Breast epithelium (tissue), 4 donors: Measurements from ENCODE around the gene DBH. TPM values are rescaled to one million over a fixed set of nuclear protein-coding genes. Genes with fewer than 3 reads are reported as not detected.

Experiments
- DNase-seq, 2 donors: peaks; one replicate each; pipeline ENCODE4 v3.0.0-alpha.2; 2019; ENCODE audit warnings: low spot score in 2 of 2
- H3K27ac ChIP-seq, 2 donors: fragments of 200-600 bp; sonication (generic) in 1 of 2; one replicate each; pipeline ENCODE4 v1.5.1; 2016 to 2019; ENCODE audit warnings: mild to moderate bottlenecking in 1 of 2
- H3K27me3 ChIP-seq, 2 donors: fragments of 200-600 bp; sonication (generic) in 1 of 2; one replicate each; pipeline versions ENCODE4 v1.5.1 to v1.6.0; 2017 to 2019; ENCODE audit warnings: control low read depth in 1 of 2, mild to moderate bottlenecking in 1 of 2
- H3K36me3 ChIP-seq: fragments of 200-600 bp; one replicate; pipeline ENCODE4 v1.5.1; 2019
- H3K4me1 ChIP-seq, 2 donors: fragments of 200-600 bp; sonication (generic); one replicate each; pipeline ENCODE4 v1.5.1; 2016 to 2019; ENCODE audit warnings: control low read depth in 1 of 2
- H3K4me3 ChIP-seq, 3 donors: fragments of 200-600 bp; sonication (generic); 1 replicate in 2 of 3; 2 replicates in 1 of 3; pipeline ENCODE4 v1.5.1; 2016 to 2019; ENCODE audit warnings: mild to moderate bottlenecking in 3 of 3, moderate library complexity in 2 of 3
- H3K9me3 ChIP-seq, 2 donors: fragments of 200-600 bp; sonication (generic) in 1 of 2; one replicate each; pipeline ENCODE4 v1.5.1; 2016 to 2019; ENCODE audit warnings: control low read depth in 1 of 2
- CTCF ChIP-seq, 3 donors: fragments of 450-650 bp; IDR thresholded peaks; one replicate each; pipeline ENCODE4 v1.5.1; 2016 to 2017; ENCODE audit warnings: antibody characterized with exemption in 3 of 3, mild to moderate bottlenecking in 3 of 3, moderate library complexity in 3 of 3
- POLR2A ChIP-seq: fragments of 450-650 bp; IDR thresholded peaks from one replicate; pipeline ENCODE4 v1.6.1; 2016; ENCODE audit warnings: antibody characterized with exemption, mild to moderate bottlenecking, moderate library complexity
- POLR2AphosphoS5 ChIP-seq, 3 donors: sonication (generic); formaldehyde crosslinking; IDR thresholded peaks; one replicate each; pipeline ENCODE4 v1.6.1; 2017; ENCODE audit warnings: antibody characterized with exemption in 3 of 3
- intact Hi-C: fragments of 100-400 bp; cut with DNase I; formaldehyde crosslinking; loops from one replicate; pipeline ENCODE4 v1.15.1; 2023; ENCODE audit warnings: low total_unique reads
- total RNA-seq, 3 donors: library from RNA; depleted of rRNA; stranded (reverse); fragments of >200 nt; gene quantifications; one replicate each; pipeline ENCODE4 v1.1.0, GENCODE V29; 2016

Gene DBH
- total RNA-seq, 3 donors from 2014 or later, result not detected

GRCh38 chr9:133685653-133686609, 49.8 kb downstream of the DBH start:
- H3K27ac ChIP-seq, result no peak overlapping the region
- DNase-seq, result no peak
- H3K4me1 ChIP-seq, result peaks cover 0 to 2% of the 10 kb centered on the region in 2 donors
- intact Hi-C loops, result loop anchor here (10.0 kb wide), 1 partner anchor 261 kb away; the partner anchor contains the start of gene ADAMTS13
- no peaks in the 10 kb centered on the region for H3K36me3 ChIP-seq
- TF ChIP-seq POLR2AphosphoS5 (IDR thresholded peaks at IDR 0.05), result no peak
- TF ChIP-seq CTCF (IDR thresholded peaks at IDR 0.05), result no peak
- TF ChIP-seq POLR2A, result no peak
- no peak overlapping the region for H3K4me3 ChIP-seq
- no peaks in the 10 kb centered on the region for H3K27me3 ChIP-seq
- no peaks in the 10 kb centered on the region for H3K9me3 ChIP-seq

- no peak for DNase-seq
- no peak overlapping the region for H3K27ac ChIP-seq
- no peak overlapping the region for H3K4me3 ChIP-seq
- H3K27me3 ChIP-seq, result no peaks in the 10 kb centered on the region
- H3K36me3 ChIP-seq, result no peaks in the 10 kb centered on the region
- H3K4me1 ChIP-seq, result peaks cover 0 to 2% of the 10 kb centered on the region in 2 donors
- no peaks in the 10 kb centered on the region for H3K9me3 ChIP-seq
- TF ChIP-seq POLR2A (no peak), CTCF (IDR thresholded peaks at IDR 0.05) (no peak), POLR2AphosphoS5 (IDR thresholded peaks at IDR 0.05) (no peak)
- intact Hi-C loops, result loop anchor here (10.0 kb wide), 1 partner anchor 262 kb away; the partner anchor contains the start of gene ADAMTS13
Measured at GRCh38 chr9:133686642-133687575, 50.7 kb downstream of the DBH start.

- H3K4me1 ChIP-seq, result peaks cover 0 to 2% of the 10 kb centered on the region in 2 donors
- no peak for TF ChIP-seq POLR2AphosphoS5 (IDR thresholded peaks at IDR 0.05)
- no peak for TF ChIP-seq CTCF (IDR thresholded peaks at IDR 0.05)
- TF ChIP-seq POLR2A, result no peak
- no peaks in the 10 kb centered on the region for H3K36me3 ChIP-seq
- no peak overlapping the region for H3K27ac ChIP-seq
- intact Hi-C loops, result loop anchor here (10.0 kb wide), 1 partner anchor 263 kb away; the partner anchor contains the start of gene ADAMTS13
- H3K27me3 ChIP-seq, result no peaks in the 10 kb centered on the region
- no peak overlapping the region for H3K4me3 ChIP-seq
- no peaks in the 10 kb centered on the region for H3K9me3 ChIP-seq
- no peak for DNase-seq
Measured at GRCh38 chr9:133687856-133688761, 51.9 kb downstream of the DBH start.

GRCh38 chr9:133689151-133689763, 53.1 kb downstream of the DBH start:
- Histone ChIP-seq H3K9me3 (no peaks in the 10 kb centered on the region), H3K36me3 (no peaks in the 10 kb centered on the region), H3K27me3 (no peaks in the 10 kb centered on the region), H3K4me3 (no peak overlapping the region), H3K27ac (no peak overlapping the region), H3K4me1 (no peaks in the 10 kb centered on the region)
- no peak for TF ChIP-seq CTCF (IDR thresholded peaks at IDR 0.05)
- TF ChIP-seq POLR2AphosphoS5 (IDR thresholded peaks at IDR 0.05), result no peak
- no peak for TF ChIP-seq POLR2A
- intact Hi-C loops, result loop anchor here (10.0 kb wide), 1 partner anchor 264 kb away; the partner anchor contains the start of gene ADAMTS13
- no peak for DNase-seq
